ENCODE data around the gene CADM3. TPM values are rescaled to one million over a fixed set of nuclear protein-coding genes. Genes with fewer than 3 reads are reported as not detected.

CADM3 gene
- total and polyA plus RNA-seq, 2 of the 8 experiments (the other 6 are each of a cell fraction or from before 2014, with no cell fraction given) = 8.3 to 8.5 TPM

DNA sequence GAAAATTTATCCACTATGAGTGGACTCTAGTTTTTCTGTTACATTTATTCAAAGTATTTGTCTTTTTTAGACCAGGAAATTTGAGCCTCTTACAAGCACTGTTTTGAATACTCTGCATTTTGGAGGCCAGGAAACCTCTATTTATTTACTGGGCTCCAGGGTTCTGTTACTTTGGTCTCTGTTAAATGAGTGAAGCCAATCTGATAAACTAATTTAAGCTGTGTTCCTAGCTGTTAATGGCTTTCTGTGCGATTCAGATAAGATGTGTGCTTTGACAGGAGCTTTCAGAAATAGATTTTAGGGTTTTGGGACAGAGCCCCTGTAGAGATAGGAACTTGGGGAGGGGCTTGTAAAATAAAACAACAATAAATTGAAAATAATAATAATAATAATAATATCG lies 57.1 kb downstream of the CADM3 start:
- H3K79me2 ChIP-seq (ENCODE audit: control insufficient read depth in 1 of 2, insufficient read depth in 2 of 2, low read length in 2 of 2) = no peaks in the 10 kb centered on the region
- no peaks in the 10 kb centered on the region for H3K36me3 ChIP-seq (ENCODE audit: control insufficient read depth in 2 of 4, insufficient read depth in 4 of 4, low read length in 3 of 4)
- no peak for DNase-seq (ENCODE audit: low read depth in 1 of 2, low spot score in 2 of 2)
- H3K23ac ChIP-seq (ENCODE audit: insufficient read length) = no peak overlapping the region
- no peak overlapping the region for H3K56ac ChIP-seq (replicated peaks; ENCODE audit: insufficient read length, low read depth, low read length)
- H2BK12ac ChIP-seq (ENCODE audit: low read depth, low read length) = no peak overlapping the region
- H3K79me1 ChIP-seq (ENCODE audit: low read depth, low read length) = no peaks in the 10 kb centered on the region
- no peaks in the 10 kb centered on the region for H3K23me2 ChIP-seq (ENCODE audit: low read depth, low read length)
- H3K4me2 ChIP-seq (ENCODE audit: insufficient read depth in 1 of 2, low read depth in 2 of 2, low read length in 2 of 2) = no peak overlapping the region
- no peak overlapping the region for H3K18ac ChIP-seq (ENCODE audit: extremely low read depth, low read length)
- POLR2A ChIA-PET (ENCODE audit: partially characterized antibody) = no interaction called here
- no peak for TF ChIP-seq TAF1 (IDR thresholded peaks at IDR 0.05; ENCODE audit: low read depth, low read length)
- no peak for TF ChIP-seq ZNF274 (IDR thresholded peaks at IDR 0.05; ENCODE audit: borderline replicate concordance, extremely low read depth, low read length)
- no peak for TF ChIP-seq BRCA1 (IDR thresholded peaks at IDR 0.05; ENCODE audit: low read depth, low read length)
- TF ChIP-seq SRF (IDR thresholded peaks at IDR 0.05; ENCODE audit: low read depth, low read length) = no peak
- no peak for TF ChIP-seq SP2 (IDR thresholded peaks at IDR 0.05; ENCODE audit: low read length)
- TF ChIP-seq, protein P1, sequence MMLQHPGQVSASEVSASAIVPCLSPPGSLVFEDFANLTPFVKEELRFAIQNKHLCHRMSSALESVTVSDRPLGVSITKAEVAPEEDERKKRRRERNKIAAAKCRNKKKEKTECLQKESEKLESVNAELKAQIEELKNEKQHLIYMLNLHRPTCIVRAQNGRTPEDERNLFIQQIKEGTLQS (IDR thresholded peaks at IDR 0.05; ENCODE audit: insufficient read depth, low read depth, low read length) = no peak
- no peak for TF ChIP-seq GABPA (IDR thresholded peaks at IDR 0.05; ENCODE audit: borderline replicate concordance, insufficient read depth, low read length)
- TF ChIP-seq SIRT6 (IDR thresholded peaks at IDR 0.05; ENCODE audit: low read length) = no peak
- no peak for TF ChIP-seq TEAD4 (IDR thresholded peaks at IDR 0.05; ENCODE audit: low read depth, low read length)
- TF ChIP-seq YY1 (IDR thresholded peaks at IDR 0.05; ENCODE audit: low read depth, low read length) = no peak
- TF ChIP-seq KDM1A (IDR thresholded peaks at IDR 0.05; ENCODE audit: borderline replicate concordance, low read length) = no peak
- TF ChIP-seq JUND (IDR thresholded peaks at IDR 0.05; ENCODE audit: low read length) = no peak
- TF ChIP-seq GTF2F1 (IDR thresholded peaks at IDR 0.05; ENCODE audit: borderline replicate concordance, low read depth, low read length) = no peak
- TF ChIP-seq SP4 (IDR thresholded peaks at IDR 0.05; ENCODE audit: low read length) = no peak
- no peak overlapping the region for H3K14ac ChIP-seq (ENCODE audit: insufficient read length)
- H3K4me3 ChIP-seq (ENCODE audit: extremely low read depth in 1 of 4, insufficient read depth in 2 of 4, low read depth in 3 of 4, low read length in 4 of 4) = no peak overlapping the region
- CTCF ChIA-PET (ENCODE audit: partially characterized antibody) = interaction anchor here (0.7 to 7.3 kb wide), 4 partner anchors 15 to 97 kb away, joined by 3 to 90 read pairs (median 3); no protein-coding TSS in a partner anchor
- no peak overlapping the region for H2BK5ac ChIP-seq (ENCODE audit: low read depth, low read length)
- no peak overlapping the region for H4K91ac ChIP-seq (replicated peaks; ENCODE audit: insufficient read length, low read length)
- H2BK15ac ChIP-seq (ENCODE audit: low read length) = no peak overlapping the region
- H3K9me3 ChIP-seq (ENCODE audit: insufficient read depth in 2 of 2, low read depth in 1 of 2, low read length in 1 of 2) = no peaks in the 10 kb centered on the region
- no peak for FAIRE-seq
- H4K20me1 ChIP-seq (replicated peaks in 1 of 2; ENCODE audit: control insufficient read depth in 1 of 2, insufficient read depth in 2 of 2, low read length in 2 of 2) = no peaks in the 10 kb centered on the region
- H2AFZ ChIP-seq (ENCODE audit: low read length) = no peak overlapping the region
- H2BK120ac ChIP-seq (replicated peaks; ENCODE audit: low read depth, low read length) = no peak overlapping the region
- H3K27ac ChIP-seq (ENCODE audit: low read depth, low read length) = no peak overlapping the region
- H4K5ac ChIP-seq (ENCODE audit: insufficient read length, low read depth, low read length) = no peak overlapping the region
- 90% methylated on average over 2 of the region's 2 CpGs; no CpG with 5 or more reads in 1 of the 2 experiments for WGBS, 2 experiments (ENCODE audit: extremely low coverage in 1 of 2, insufficient coverage in 1 of 2, insufficient read length in 1 of 2, insufficient replicate concordance in 2 of 2, low coverage in 1 of 2, low lambda C conversion rate in 2 of 2, missing lambda C conversion rate in 1 of 2)
- H3K4ac ChIP-seq (replicated peaks; ENCODE audit: insufficient read length, low read depth, low read length) = no peak overlapping the region
- H4K8ac ChIP-seq (ENCODE audit: extremely low read depth, insufficient read depth, low read length) = no peak overlapping the region
- H2AK5ac ChIP-seq (ENCODE audit: low read depth, low read length) = no peak overlapping the region
- H2BK20ac ChIP-seq (ENCODE audit: low read length) = no peak overlapping the region
- no peaks in the 10 kb centered on the region for H3K27me3 ChIP-seq (replicated peaks in 1 of 4; ENCODE audit: control insufficient read depth in 3 of 4, extremely low read depth in 1 of 4, insufficient read depth in 3 of 4, low read length in 3 of 4)
- no peak overlapping the region for H3K9ac ChIP-seq (replicated peaks in 1 of 4; ENCODE audit: extremely low read depth in 1 of 4, low read depth in 3 of 4, low read length in 3 of 4)
- H3K4me1 ChIP-seq (replicated peaks in 1 of 4; ENCODE audit: control insufficient read depth in 3 of 4, insufficient read depth in 4 of 4, low read length in 3 of 4) = peaks cover 0 to 3% (median 0%) of the 10 kb centered on the region in 4 experiments; a peak in 1 of 7 replicates

All from H1 (cell line).